K562 (cell line): ENCODE results near the gene HSF5.

Experiments used
- BHLHE40 ChIP-seq: IDR thresholded peaks from 2 replicates; pipeline ENCODE4 v1.6.1; 2011; ENCODE audit warnings: low read length, improper control_type of control experiment
- CCNT2 ChIP-seq: IDR thresholded peaks from 2 replicates; pipeline ENCODE4 v1.6.1; 2011; ENCODE audit warnings: borderline replicate concordance, low read depth, mild to moderate bottlenecking, moderate library complexity, mixed read lengths, low read length; ENCODE audit not compliant: insufficient read length; ENCODE audit errors: extremely low read depth
- JUN ChIP-seq, 2 experiments: sonication (generic) in 1 of 2; formaldehyde crosslinking in 1 of 2; IDR thresholded peaks; 2 replicates each; pipeline versions ENCODE4 v1.6.1 to v1.8.0; 2012 to 2022; ENCODE audit warnings: borderline replicate concordance in 2 of 2, mild to moderate bottlenecking in 2 of 2, improper control_type of control experiment in 1 of 2, low read depth in 1 of 2, low read length in 1 of 2, missing genetic modification reagents in 1 of 2
- NR1H2 ChIP-seq: sonication (generic); formaldehyde crosslinking; IDR thresholded peaks from 2 replicates; pipeline ENCODE4 v1.4.0; 2020; ENCODE audit warnings: mild to moderate bottlenecking, missing genetic modification reagents
- NR3C1 ChIP-seq: sonication (generic); formaldehyde crosslinking; IDR thresholded peaks from 2 replicates; pipeline ENCODE4 v1.8.1; 2022; ENCODE audit warnings: missing genetic modification reagents
- POLR2A ChIP-seq: fragments of 450-650 bp; conservative IDR thresholded peaks from 2 replicates; pipeline ENCODE4 v1.6.1; 2016
- SNRNP70 ChIP-seq: fragments of 200-400 bp; formaldehyde crosslinking; optimal IDR thresholded peaks from 2 replicates; pipeline ENCODE3; 2017; ENCODE audit warnings: low read depth, low read length
- SP1 ChIP-seq: sonication (generic); formaldehyde crosslinking; IDR thresholded peaks from 2 replicates; pipeline ENCODE4 v1.8.1; 2022; ENCODE audit warnings: mild to moderate bottlenecking, missing genetic modification reagents
- SP2 ChIP-seq: IDR thresholded peaks from 2 replicates; pipeline ENCODE4 v1.6.1; 2011; ENCODE audit warnings: mild to moderate bottlenecking, low read depth, low read length, moderate library complexity; ENCODE audit not compliant: poor library complexity, severe bottlenecking; ENCODE audit errors: extremely low read depth
- ZNF764 ChIP-seq: fragments of 250-450 bp; sonication (Bioruptor Pico); IDR thresholded peaks from 2 replicates; pipeline ENCODE4 v1.4.0; 2020; ENCODE audit warnings: low read depth, mild to moderate bottlenecking, moderate library complexity

DNA sequence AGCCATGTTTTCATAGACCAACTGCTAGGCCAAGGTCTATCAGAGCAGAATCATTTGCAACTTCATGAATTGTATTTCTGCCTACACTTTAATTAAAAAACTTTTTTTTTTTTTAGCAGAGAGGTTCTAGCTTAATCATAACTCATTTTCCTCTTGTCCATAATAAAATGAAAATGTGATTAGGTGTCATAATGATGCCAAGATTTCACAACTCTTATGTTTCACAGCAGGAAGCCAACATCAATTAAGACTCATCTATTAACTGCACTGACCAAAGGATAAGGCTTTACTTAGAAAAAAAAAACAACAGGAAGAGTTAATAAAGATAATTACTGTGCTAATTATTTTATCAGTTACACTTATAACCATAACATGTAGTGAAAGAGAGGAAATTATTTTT is 52.0 kb downstream of the HSF5 start:
- TF ChIP-seq NR1H2 (CRISPR knock-in tag) (no peak), NR3C1 (CRISPR knock-in tag) (no peak), CCNT2 (no peak), SP2 (no peak), SNRNP70 (no peak), JUN (IDR thresholded peaks at IDR 0.05; ENCODE audit: borderline replicate concordance, low read depth, low read length) (no peak), JUN (CRISPR knock-in tag; IDR thresholded peaks at IDR 0.05; ENCODE audit: borderline replicate concordance) (no peak), BHLHE40 (no peak), ZNF764 (CRISPR knock-in tag) (no peak), POLR2A (no peak), SP1 (CRISPR knock-in tag) (no peak)
